Activated T-cell treated with anti-CD3 and anti-CD28 coated beads for 48 hours (primary cell): Measurements from ENCODE around the gene FRYL.

Experiments used
- DNase-seq: peaks from one replicate; pipeline ENCODE4 v3.0.0-alpha.2; 2020; ENCODE audit warnings: low read depth

Gene FRYL

DNA sequence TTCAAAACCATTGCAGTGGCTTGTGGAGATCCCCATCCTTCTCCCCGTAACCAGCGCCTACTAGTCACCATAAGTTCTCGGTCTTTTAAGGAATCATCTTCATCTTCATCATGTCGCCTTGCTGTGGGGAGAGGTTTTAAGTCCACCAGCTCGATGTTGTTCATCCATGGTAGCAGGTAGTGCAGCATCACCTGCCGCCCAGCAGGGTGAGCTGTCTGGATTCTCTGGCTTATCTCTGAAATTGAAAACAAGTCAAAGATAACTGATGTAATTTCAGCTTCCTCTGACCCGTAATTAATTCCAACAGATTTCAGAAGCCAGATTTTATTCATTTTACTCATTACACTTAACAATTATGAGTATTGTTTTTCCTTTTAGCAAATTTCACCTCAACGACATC, 222.6 kb downstream of the FRYL start:
- no peak for DNase-seq

DNA sequence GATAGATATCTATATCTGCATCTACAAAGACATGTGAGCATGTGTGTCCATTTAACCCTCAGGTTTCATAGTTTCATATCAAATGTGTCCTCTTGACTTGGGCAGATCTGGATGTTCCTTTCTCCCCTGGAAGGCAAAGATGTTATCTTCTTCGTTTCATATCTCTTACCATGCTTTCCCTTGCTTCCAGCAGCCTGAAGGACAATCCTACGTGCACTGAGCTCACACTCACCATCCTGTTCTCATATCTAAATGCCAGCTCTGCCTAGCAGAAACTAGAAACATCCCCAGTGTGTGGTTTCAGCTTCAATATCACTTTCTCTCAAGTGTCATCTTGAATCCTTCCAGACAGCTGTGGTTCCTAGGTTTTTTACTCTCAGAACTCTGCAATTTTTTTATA, 223.8 kb downstream of the FRYL start:
- no peak for DNase-seq

DNA sequence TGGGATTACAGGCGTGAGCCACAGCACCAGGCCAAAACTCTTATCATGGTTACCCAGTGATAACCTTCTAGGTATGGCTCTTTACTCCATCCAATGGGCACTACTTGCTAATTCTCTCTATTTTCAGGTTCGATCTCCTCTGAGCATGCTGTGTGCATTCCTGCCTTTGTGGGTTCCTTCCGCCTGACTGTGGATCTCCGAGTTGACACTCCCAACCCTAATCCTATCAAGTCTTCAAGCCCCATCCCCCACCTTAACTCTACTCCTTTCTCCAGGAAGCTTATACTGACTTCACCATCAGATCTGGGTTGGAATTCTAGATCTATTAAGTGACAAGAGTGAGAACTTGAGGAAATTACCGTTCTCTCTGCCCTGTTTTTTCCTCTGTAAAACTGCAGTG, 225.5 kb downstream of the FRYL start:
- DNase-seq = no peak

DNA sequence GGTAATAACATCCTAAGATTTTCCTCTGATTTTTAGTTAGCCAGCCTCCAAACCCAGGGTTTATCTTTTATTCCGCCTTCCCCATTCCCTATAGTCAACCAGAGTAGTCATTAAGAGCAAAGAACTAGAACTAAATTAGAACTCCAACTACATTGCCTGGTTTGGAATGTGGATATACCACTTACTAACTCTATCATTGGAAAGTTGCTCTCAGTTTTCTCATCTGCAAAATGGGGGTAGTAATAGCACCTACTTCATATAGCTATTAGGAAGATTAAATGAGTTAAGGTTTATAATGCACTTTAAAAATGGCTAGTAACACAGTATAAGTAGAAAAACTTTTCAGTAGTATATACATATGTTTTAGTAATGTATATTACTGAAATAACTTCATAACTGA, 226.4 kb downstream of the FRYL start:
- DNase-seq = no peak

DNA sequence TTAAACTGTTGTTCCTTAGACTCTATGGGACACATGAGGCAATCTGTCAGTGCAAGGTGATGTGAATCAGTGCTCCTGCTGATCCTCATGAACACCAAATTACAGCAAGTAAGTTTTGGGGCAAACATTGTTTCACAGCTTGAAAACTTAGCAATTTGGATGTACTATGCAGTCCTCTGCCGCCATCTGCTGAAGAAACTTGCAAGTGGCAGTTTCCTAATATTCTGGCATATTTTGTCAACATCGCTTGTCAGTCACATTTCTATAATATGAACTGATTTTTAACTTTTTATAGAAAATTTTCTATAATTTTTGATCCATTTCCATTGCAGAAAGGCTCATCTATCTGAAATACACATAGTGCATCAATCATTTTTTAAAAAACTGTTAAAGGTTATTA, 233.7 kb downstream of the FRYL start:
- no peak for DNase-seq

DNA sequence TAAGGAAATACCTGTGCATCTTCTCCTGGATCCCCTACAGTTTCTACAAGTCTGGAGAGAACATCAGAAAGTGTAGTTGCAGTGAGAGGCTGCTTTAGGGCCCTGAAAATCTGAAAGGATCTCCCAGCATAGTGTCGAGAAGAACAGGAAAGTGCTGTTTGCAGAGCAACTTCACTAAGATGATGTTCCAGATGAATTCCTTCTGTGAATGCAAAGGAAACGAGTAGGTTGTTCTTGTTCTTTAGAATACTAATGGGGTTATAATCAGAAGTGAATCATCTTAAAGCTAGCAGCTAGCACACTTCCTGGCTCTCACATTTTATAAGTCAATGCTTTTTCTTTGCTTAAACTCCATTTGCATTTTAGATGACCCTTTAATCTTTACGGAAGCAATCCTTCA, 236.3 kb downstream of the FRYL start:
- no peak for DNase-seq

DNA sequence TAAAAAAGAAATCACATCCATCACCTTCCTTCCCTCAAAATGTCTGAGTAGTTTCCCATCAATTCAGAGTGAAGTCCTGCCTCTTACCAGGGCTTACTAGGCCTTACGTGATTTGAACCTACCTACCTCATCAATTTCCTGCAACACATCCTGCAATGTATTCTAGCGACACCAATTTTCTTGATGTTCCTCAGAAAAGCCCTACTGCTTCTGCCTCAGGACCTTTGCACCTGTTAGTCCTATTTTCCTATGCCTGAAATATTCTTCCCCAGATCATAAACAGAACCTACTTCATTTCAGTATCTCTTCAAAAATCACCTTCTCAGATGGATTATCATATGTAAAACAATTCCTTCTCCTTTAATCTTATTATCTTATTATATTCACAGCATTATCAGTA, 237.2 kb downstream of the FRYL start:
- DNase-seq = no peak

DNA sequence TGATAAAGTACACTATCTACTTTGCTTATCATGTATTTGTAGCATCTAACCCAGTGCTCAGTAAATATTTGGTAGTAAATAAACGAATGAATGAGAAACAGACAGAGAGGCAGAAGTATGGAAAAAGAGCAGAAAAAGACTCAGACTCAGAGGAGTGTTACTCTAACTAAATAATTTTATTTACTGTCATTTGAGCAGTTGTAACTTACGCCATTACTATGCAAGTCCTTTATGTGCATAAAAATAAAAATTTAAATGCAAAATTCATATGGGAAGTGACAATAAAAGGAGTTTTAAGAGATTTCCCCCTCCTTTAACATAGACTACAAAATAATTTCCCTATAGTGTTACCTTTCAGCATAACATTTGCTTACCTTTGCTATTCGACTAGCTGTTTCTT, 240.5 kb downstream of the FRYL start:
- DNase-seq = no peak

DNA sequence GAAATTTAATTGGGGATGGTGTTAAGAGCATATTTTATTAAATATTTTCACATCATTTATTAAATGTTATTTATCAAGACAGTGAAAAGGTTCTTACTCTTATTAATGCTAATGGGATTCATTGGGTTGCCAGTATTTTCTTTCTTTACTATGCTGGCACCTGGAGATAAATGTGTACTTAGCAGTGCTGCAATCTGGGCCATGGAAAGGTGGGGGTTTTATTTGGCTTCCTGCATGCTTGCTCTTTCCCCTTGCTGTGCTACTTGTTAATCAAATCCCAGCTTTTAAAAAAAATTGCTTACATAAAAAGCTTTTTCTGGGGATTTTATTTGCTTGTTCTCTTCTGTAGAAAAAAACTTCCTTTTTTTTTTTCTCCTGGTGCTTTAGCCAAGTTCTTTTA, 241.7 kb downstream of the FRYL start:
- DNase-seq = no peak

DNA sequence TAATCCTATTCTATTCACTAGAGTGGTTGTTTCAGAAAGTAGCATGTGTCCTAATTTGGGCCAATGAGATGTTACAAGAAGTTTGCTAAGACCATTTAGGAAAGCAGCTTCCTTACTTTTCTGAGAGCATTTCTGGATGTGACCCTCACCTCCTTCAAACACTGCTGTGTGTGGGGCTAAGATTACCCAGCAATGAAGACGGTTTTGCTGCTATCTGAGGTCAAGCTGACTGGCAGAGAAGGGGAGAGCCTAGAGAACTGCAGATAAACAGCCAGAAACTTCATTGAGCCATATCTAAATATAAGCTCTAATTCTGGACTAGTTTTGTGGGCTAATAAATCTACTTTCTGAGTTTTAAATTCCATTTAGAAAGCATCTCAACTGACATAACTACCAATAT, 253.7 kb downstream of the FRYL start:
- no peak for DNase-seq

DNA sequence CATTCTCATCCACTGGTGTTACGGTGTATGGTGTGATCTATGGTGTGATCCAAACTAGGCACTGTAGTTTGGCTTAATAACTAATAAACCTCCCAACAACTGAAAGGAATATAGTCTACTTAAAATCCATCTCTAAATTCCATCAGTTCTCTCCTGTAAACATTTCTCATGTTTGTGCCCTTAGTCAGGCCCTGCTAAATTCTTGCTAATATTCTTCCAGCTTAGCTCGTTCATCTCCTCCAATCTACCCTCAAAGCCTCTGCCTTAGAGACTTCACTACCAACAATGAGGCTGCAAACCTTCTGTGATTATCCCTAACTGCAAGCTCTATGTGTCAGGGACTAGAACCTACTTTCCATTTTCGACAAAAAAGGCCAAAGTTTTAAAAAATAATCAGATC, 261.9 kb downstream of the FRYL start:
- no peak for DNase-seq

DNA sequence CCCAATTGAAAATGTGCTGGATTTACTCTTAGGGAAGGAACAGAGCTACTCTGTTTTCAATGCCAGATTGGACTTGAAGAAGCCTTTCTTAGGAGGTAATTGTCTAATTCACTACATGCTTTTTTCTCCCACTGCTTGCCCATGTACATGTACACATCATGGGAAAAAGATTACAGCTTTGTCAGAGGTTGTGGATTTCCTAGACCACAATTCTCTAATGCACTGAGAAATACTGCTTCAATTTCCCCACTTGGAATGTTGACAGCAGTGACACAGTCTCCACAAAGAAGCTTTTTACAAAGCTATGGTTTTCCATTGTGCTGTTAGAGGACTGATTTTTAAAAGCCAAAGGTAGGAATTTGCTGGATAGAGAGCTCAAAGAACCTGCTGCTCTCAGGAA, 270.5 kb downstream of the FRYL start:
- DNase-seq = no peak

DNA sequence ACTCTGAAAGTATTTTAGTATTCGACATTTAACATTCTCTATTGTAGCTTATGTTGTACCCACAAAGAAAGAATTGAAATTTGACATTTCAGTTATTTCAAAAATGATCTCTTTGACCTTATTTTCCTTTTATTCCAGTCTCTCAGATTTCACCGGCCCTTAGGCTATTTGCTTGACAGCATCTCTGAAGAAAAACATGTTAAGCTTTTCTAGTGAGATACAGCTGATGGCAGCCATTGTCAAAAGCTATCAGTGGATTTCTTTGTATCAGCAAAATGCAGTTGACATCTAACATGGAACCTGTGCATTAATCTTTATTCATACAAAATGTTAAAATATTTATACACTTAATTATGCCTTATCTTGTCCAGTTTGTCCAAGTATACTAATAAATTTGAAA, 273.4 kb downstream of the FRYL start:
- no peak for DNase-seq

DNA sequence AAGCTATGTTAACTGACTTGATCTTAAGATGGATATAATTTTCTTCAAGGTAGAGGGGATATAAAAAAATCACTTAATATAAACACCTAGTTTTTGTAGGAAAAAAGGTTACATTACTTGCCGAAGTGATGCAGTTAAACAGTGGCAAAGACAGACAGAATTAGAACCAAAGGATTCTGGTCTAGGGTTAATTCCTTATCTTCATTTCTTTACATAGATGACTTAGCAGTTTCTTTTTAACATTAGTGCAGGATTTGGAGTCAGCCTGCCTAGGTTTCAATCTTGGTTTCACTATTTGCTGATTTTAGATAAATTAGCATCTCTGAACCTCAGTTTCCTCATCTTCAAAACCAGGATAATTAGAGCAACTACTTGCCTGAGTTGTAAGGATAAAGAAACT, 275.7 kb downstream of the FRYL start:
- no peak for DNase-seq

DNA sequence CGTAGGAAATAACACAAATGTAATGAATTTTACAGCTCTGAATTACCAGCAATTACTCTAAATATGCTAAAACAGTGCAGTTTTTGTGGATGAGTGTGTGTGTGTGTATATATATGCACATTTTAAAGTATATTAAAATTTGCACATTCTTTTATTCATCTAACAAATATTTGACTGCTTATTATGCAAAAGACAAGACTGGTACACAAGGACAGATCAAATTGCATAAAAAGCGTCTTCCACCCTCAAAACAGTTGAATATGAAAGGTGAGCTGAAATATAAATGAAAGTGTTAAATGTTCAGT, 276.1 kb downstream of the FRYL start:
- no peak for DNase-seq

DNA sequence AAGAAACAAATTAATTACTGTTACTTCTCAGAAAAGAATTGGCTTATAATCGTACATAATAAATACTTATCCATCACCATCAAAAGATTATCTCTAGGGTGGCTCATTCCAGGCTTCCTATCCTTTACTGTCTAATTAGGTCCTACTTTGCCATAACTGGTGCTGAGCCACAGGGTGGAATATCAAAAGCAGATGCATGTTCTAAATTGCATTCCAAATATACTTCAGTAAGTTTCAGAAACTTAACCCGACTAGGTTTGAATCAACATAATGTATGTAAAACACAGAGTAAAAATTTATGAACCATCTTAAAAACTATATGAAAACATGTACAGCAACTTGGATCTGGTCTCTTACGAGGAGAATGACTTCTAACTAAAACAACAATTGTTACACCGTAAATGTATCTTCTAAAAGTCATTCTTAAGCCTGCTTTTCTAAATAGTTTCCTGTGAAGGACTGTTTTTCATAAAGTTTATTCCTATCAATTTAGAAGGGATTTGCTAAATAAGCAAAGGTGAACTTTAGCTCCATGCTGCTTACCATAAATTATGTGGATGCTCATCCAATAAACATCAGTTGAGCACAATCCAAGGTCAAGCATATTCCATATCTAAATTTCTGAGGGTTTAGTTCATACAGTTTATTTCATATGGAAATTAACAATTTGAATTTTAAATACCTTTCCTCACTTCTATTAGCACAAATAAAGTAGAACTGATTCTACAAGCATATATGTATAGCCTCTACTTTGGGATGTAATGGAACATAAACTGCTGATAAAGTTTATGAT, 276.6 kb downstream of the FRYL start:
- no peak for DNase-seq

DNA sequence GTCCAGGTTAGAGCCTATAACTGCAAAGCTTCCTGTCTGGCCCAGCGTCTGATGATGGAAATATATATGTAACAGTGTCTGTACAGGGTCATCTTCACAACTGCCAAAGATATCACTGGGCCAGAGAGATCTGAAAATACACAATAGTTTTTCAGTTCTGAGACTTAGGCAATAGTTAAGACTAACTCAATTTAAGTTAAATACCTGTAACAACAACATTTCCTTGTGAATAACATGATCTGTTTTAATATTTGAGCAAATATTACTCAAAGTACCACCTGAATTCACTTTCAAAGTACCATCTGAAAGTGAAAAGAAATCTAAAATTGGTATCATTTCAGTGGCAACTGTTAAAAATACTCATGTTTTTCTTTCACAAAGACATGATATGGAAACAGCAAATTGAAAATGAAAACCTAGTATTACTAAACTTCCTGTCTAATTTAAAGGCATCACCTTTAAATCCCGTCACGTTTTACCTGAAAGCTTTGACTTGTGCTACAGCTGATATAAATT, 280.5 kb downstream of the FRYL start:
- no peak for DNase-seq

DNA sequence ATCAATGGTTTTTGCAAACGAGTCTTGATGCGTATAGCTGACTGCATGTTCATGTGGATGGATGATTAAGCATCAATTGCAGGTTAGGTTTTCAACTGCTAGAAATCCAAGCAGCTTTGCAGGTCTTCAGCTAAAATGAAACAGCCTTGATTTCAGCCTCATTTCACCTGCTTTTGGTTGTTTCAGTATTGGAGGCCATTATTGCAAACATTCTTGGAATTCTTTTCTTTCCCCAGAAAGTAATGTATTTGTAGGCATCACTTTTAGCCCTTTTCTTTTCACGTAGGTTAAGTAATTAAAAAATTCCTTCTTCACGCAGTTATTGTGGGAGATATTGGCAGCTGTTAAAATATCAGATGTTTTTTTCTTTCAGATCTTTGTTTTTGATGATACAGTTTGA, 281.2 kb downstream of the FRYL start:
- no peak for DNase-seq

DNA sequence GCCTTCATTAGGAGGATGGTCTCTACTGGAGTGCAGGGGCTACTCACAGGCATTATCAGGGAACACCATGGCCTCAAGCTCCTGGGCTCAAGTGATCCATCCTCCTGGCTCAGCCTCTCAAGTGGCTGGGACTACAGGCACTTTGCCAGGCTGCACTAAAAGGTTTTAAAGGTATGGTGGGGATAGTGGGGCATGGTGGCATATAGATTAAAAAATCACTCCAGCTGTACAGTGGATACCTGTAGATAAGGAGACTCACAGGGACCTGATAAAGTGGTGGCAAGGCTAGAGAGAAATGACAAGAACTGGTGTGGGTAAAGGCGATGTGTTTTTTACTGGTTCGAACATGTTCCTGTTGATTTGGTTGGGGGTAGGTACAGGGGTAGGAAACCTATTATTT, 284.1 kb downstream of the FRYL start:
- no peak for DNase-seq

DNA sequence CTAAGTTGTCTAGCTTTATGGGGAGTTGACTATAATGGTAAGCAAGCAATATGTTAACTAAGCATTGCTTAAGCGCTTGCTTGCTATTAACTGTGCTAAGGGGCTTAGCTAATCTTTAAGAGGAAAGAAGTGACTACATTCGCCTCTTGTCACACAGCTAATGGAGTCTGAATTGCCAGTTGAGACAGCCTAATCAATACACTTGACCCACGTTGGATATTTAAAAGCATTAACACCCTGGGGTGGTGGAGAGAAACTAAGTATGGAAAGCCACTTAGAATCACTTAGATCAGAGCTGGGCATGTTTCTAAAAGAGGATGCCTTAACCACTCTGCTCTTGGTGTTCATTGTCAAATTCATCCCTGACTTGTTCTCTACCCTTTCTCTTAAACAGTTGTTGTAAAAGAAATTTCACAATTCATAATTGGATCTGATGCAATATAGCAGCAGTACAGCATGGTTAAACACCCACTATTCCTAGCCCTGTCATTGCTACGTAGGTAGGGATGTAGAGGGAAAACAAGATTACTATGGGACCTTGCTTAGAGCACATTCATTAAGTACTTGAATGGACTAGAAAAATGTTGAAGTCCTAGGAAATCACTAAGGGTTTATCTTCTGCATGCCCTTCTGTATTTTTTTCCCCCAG, 286.5 kb downstream of the FRYL start:
- no peak for DNase-seq

DNA sequence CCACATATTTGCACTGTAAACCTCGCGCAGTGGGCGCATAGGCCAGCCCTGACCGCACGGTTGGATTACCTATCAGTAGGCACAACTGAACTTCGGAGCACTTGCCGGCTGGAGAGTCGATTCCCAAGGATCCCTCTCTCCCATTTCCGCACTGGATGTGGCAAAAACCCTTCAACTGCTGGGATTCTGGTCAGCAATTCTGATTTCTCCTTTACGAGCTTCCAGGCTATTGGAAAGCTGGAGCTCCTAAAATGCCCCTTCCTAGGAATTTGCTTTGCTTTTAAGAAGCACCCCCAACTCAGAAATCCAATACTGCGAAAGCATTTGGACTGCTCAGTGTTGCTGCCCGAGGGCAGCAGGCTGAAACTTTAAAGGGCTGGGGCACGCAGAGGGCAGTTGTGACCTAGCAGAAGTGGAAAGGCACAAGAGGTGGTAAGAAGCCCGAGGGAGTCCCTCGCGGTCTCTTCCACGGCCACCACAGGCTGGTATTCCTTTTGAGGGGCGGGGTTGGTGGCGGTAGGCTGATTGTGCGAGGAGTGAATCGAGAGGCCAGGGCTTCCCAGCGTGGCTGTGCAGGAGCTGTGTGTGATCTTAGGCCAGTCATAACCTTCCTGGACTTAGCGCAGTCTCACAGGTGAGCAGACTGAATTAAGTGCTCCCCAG, 288.4 kb downstream of the FRYL start:
- DNase-seq = no peak

DNA sequence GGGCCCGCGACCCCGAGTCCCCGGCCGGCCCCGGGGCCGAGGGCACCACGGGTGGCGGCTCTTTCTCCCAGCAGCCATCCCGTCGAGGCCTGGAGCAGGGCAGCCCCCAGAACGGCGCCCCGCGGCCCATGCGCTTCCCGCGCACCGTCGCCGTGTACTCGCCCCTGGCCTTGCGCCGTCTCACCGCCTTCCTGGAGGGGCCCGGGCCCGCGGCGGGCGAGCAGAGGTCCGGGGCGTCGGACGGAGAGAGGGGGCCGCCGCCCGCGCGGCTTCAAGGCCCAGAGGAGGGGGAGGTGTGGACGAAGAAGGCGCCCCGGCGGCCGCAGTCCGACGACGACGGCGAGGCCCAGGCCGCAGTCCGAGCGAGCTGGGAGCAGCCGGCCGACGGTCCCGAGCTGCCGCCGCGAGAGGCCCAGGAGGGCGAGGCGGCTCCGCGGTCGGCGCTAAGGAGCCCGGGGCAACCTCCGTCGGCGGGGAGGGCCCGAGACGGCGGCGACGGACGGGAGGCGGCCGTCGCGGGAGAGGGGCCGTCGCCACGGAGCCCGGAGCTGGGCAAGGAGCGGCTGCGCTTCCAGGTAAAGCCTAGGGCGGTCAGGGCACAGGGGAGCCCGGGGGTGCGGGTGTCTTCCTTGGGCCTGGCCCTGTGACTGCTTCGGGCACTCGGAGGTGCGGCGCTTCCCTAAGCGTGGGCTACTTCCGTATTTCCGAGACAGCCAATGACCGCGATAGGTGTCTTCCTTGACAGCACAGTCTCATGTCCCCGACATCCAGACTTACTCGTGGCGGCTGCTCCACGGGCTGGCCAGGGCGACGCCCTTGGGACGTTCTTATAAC, 289.2 kb downstream of the FRYL start:
- DNase-seq = no peak
